Prostate gland (tissue), 2 donors: ENCODE data around the gene GSG1L.

Experiments used
- CTCF ChIP-seq, 4 experiments: fragments of 200-600 bp in 2 of 4; fragments of 450-650 bp in 2 of 4; sonication (generic) in 2 of 4; IDR thresholded peaks; 1 replicate in 3 of 4; 2 replicates in 1 of 4; pipeline ENCODE4 v1.5.1; 2016 to 2019; ENCODE audit warnings: antibody characterized with exemption in 4 of 4, mild to moderate bottlenecking in 2 of 4, moderate library complexity in 2 of 4
- POLR2A ChIP-seq: fragments of 450-650 bp; IDR thresholded peaks from one replicate; pipeline ENCODE4 v1.6.1; 2016; ENCODE audit warnings: antibody characterized with exemption, mild to moderate bottlenecking
- POLR2AphosphoS5 ChIP-seq: sonication (generic); formaldehyde crosslinking; IDR thresholded peaks from one replicate; pipeline ENCODE4 v1.6.1; 2017; ENCODE audit warnings: antibody characterized with exemption

DNA sequence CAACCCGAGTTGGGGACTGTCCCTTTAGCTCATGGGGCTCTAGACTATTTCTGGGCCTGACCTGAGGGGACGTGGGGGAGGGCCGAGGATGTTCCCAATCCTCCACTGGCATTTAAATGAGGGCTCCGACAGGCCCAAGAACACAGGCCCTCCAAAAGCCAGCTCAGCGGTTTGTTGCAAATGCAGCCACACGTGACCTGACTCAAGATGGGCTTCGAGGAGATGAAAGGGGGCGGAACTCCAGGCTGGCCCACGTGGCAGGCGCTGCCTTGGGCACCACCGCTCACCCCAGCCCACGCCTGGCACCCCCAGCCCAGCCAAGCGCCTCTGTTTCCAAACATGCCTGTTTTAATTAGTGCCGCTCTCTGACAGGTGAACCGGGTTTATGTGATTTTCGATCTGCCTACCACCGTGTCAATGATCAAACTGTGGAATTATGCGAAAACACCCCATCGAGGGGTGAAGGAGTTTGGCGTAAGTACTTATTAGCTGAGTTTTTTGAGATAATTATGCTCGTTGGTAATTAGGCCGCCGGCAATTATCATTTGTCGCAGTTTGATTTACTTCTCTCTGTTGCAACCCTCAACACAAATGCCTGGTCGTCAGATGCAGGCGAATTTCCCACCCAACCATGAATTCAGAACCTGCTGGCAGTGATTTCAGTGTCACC, 286.8 kb downstream of the GSG1L start:
- TF ChIP-seq POLR2A (no peak), CTCF (IDR thresholded peaks at IDR 0.05) (no peak), POLR2AphosphoS5 (no peak)
